ENCODE results near the gene HOXB2. TPM values are rescaled to one million over a fixed set of nuclear protein-coding genes. Genes with fewer than 3 reads are reported as not detected.

The HOXB2 gene
- total RNA-seq, 1 donor from 2014 or later = 15.2 TPM

GRCh38 chr17:48555258-48556228 lies 10.6 kb upstream of the HOXB2 start:
- no peak for DNase-seq (ENCODE audit: low spot score, unreplicated experiment)
- no peaks in the 10 kb centered on the region for H3K9me3 Mint-ChIP-seq (ENCODE audit: low read depth)
- peak overlapping the region; percentile 82 for H3K4me3 Mint-ChIP-seq (ENCODE audit: low read depth)

GRCh38 chr17:48554412-48555257 lies 9.7 kb upstream of the HOXB2 start:
- Mint-ChIP-seq H3K4me3 (ENCODE audit: low read depth) (peak overlapping the region; percentile 82), H3K36me3 (ENCODE audit: insufficient read depth) (peaks cover 9% of the 10 kb centered on the region), H3K9me3 (ENCODE audit: low read depth) (no peaks in the 10 kb centered on the region), H3K4me1 (ENCODE audit: low read depth) (peaks cover 47% of the 10 kb centered on the region), H3K27ac (peak overlapping the region; percentile 93), H3K27me3 (peaks cover 86% of the 10 kb centered on the region)
- DNase-seq (ENCODE audit: low spot score, unreplicated experiment) = no peak
- TF ChIP-seq CTCF (IDR thresholded peaks at IDR 0.05; ENCODE audit: unreplicated experiment) = no peak

More at GRCh38 chr17:48555258-48556228, 10.6 kb upstream of the HOXB2 start:
- peak overlapping the region; percentile 93 for H3K27ac Mint-ChIP-seq
- H3K4me1 Mint-ChIP-seq (ENCODE audit: low read depth) = peaks cover 54% of the 10 kb centered on the region
- peaks cover 87% of the 10 kb centered on the region for H3K27me3 Mint-ChIP-seq
- no peak for TF ChIP-seq CTCF (IDR thresholded peaks at IDR 0.05; ENCODE audit: unreplicated experiment)
- H3K36me3 Mint-ChIP-seq (ENCODE audit: insufficient read depth) = peaks cover 4% of the 10 kb centered on the region

- no peak for TF ChIP-seq CTCF (IDR thresholded peaks at IDR 0.05; ENCODE audit: unreplicated experiment)
Measured at GRCh38 chr17:48553826-48554225, 8.9 kb upstream of the HOXB2 start.

GRCh38 chr17:48553190-48553547 lies 8.3 kb upstream of the HOXB2 start:
- peak overlapping the region; percentile 31 for H3K4me3 Mint-ChIP-seq (ENCODE audit: low read depth)
- no peak overlapping the region for H3K27ac Mint-ChIP-seq
- H3K36me3 Mint-ChIP-seq (ENCODE audit: insufficient read depth) = peaks cover 10% of the 10 kb centered on the region
- peaks cover 41% of the 10 kb centered on the region for H3K4me1 Mint-ChIP-seq (ENCODE audit: low read depth)
- H3K27me3 Mint-ChIP-seq = peaks cover 82% of the 10 kb centered on the region
- TF ChIP-seq CTCF (IDR thresholded peaks at IDR 0.05; ENCODE audit: unreplicated experiment) = no peak
- DNase-seq (ENCODE audit: low spot score, unreplicated experiment) = no peak
- H3K9me3 Mint-ChIP-seq (ENCODE audit: low read depth) = no peaks in the 10 kb centered on the region

More at GRCh38 chr17:48553826-48554225, 8.9 kb upstream of the HOXB2 start:
- Mint-ChIP-seq H3K27ac (peak overlapping the region; percentile 19), H3K9me3 (ENCODE audit: low read depth) (no peaks in the 10 kb centered on the region), H3K36me3 (ENCODE audit: insufficient read depth) (peaks cover 10% of the 10 kb centered on the region), H3K4me3 (ENCODE audit: low read depth) (peak overlapping the region; percentile 82), H3K4me1 (ENCODE audit: low read depth) (peaks cover 45% of the 10 kb centered on the region), H3K27me3 (peaks cover 83% of the 10 kb centered on the region)
- no peak for DNase-seq (ENCODE audit: low spot score, unreplicated experiment)

Measured in progenitor cell of endocrine pancreas (in vitro differentiated cells).